ENCODE results near the gene RNU4-1. TPM values are rescaled to one million over a fixed set of nuclear protein-coding genes. Genes with fewer than 3 reads are reported as not detected.
A peak's percentile ranks its signal among the peaks of the same experiment; 100 is the strongest.
"Not testable (repeated sequence)": the region's sequence is repeated elsewhere in the genome, so short reads cannot be mapped to it uniquely, and the experiment has no call there.

RNU4-1 gene
- polyA plus RNA-seq, 1 donor (not counting 4 experiments of a cell fraction or from before 2014, with no cell fraction given) = under 0.01 TPM

DNA sequence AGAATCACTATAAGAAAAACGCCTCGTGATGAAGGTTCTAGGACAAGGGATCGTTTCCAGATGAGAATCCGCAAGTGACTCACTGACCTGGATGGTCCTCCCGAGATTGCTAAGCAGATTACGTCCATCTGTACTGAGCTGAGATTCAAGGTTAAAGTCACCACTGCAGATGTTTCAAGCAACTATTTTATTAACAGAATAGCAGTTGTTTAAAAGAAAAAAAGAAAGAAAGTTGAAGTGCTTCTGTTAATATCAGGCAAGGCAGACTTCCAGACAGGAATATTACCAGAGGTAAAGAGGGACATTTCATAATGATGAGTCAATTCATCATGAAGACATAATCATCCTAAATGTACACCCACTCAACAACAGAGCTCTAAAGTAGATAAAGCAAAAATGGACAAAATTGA, 45.4 kb downstream of the RNU4-1 start:
- Histone ChIP-seq H3K9me1 (ENCODE audit: control insufficient read depth, extremely low read depth, insufficient read depth, low read length) (peaks cover 2% of the 10 kb centered on the region), H3K4me1 (ENCODE audit: control insufficient read depth, extremely low read depth, insufficient read depth, low read length) (peaks cover 78% of the 10 kb centered on the region), H3K36me3 (ENCODE audit: control insufficient read depth in 2 of 2, extremely low read depth in 1 of 2, insufficient read depth in 2 of 2, low read length in 2 of 2) (peaks cover 28 to 39% of the 10 kb centered on the region in 2 experiments), H3K27ac (ENCODE audit: control insufficient read depth, insufficient read depth, low read length) (peak overlapping the region; percentile 89), H3K9ac (ENCODE audit: control insufficient read depth, extremely low read depth, insufficient read depth, low read length) (peak overlapping the region; percentile 69), H3K4me2 (ENCODE audit: control insufficient read depth, extremely low read depth, insufficient read depth, low read depth, low read length) (peak overlapping the region; percentile 86), H4K20me1 (ENCODE audit: control insufficient read depth, extremely low read depth, insufficient read depth, low read length) (peaks cover 43% of the 10 kb centered on the region), H3K4me3 (ENCODE audit: control insufficient read depth in 2 of 3, extremely low read depth in 1 of 3, insufficient read depth in 2 of 3, low read depth in 1 of 3, low read length in 3 of 3) (peak overlapping the region; percentile 42 to 52 (median 45)), H3K27me3 (ENCODE audit: control insufficient read depth, extremely low read depth, insufficient read depth, low read length) (no peaks in the 10 kb centered on the region), H3K9me3 (ENCODE audit: control insufficient read depth, low read depth, low read length) (no peaks in the 10 kb centered on the region), H2AFZ (ENCODE audit: control insufficient read depth, low read length) (no peak overlapping the region), H3K79me2 (ENCODE audit: control insufficient read depth, insufficient read depth, low read length) (peaks cover 90% of the 10 kb centered on the region)
- dilution Hi-C loops (cut with MboI; ENCODE audit: extremely low pct_ligation_motif_present, low sequenced_read_pairs) = no loop called here
- TF ChIP-seq EZH2 (IDR thresholded peaks at IDR 0.05; ENCODE audit: low read length) = no peak
- TF ChIP-seq, protein P1, sequence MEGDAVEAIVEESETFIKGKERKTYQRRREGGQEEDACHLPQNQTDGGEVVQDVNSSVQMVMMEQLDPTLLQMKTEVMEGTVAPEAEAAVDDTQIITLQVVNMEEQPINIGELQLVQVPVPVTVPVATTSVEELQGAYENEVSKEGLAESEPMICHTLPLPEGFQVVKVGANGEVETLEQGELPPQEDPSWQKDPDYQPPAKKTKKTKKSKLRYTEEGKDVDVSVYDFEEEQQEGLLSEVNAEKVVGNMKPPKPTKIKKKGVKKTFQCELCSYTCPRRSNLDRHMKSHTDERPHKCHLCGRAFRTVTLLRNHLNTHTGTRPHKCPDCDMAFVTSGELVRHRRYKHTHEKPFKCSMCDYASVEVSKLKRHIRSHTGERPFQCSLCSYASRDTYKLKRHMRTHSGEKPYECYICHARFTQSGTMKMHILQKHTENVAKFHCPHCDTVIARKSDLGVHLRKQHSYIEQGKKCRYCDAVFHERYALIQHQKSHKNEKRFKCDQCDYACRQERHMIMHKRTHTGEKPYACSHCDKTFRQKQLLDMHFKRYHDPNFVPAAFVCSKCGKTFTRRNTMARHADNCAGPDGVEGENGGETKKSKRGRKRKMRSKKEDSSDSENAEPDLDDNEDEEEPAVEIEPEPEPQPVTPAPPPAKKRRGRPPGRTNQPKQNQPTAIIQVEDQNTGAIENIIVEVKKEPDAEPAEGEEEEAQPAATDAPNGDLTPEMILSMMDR (optimal IDR thresholded peaks at IDR 0.05 in 1 of 3, IDR thresholded peaks at IDR 0.05 in 1 of 3, conservative IDR thresholded peaks at IDR 0.05 in 1 of 3; ENCODE audit: extremely low read depth in 1 of 3, insufficient read depth in 2 of 3, low read length in 3 of 3) = no peak
- no peak for DNase-seq (ENCODE audit: low read depth, low spot score)
- peak; percentile 44 for FAIRE-seq

DNA sequence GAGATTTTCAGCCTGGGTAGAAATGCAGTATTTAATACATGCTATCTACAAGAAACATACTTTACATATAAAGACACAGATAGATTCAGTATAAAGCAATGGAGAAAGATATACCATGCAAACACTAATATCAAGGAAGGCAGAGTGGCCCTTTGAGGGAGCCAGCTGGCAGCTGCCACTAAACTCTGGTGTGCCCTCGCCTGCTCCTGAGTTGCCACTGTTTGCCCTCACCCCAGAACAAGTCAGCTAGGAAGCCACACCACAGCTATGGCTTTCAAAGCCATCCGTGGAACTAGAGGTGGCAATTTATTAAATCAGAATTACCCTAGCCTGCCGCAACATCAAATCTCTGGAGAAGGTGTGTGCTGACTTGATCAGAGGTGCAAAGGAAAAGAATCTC, 45.9 kb downstream of the RNU4-1 start:
- no peak for FAIRE-seq
- H3K4me3 ChIP-seq (ENCODE audit: control insufficient read depth in 2 of 3, extremely low read depth in 1 of 3, insufficient read depth in 2 of 3, low read depth in 1 of 3, low read length in 3 of 3) = peak overlapping the region; percentile 42 to 52 (median 45)
- peaks cover 25 to 38% of the 10 kb centered on the region in 2 experiments for H3K36me3 ChIP-seq (ENCODE audit: control insufficient read depth in 2 of 2, extremely low read depth in 1 of 2, insufficient read depth in 2 of 2, low read length in 2 of 2)
- no peak for DNase-seq (ENCODE audit: low read depth, low spot score)
- H3K79me2 ChIP-seq (ENCODE audit: control insufficient read depth, insufficient read depth, low read length) = peaks cover 90% of the 10 kb centered on the region
- dilution Hi-C loops (cut with MboI; ENCODE audit: extremely low pct_ligation_motif_present, low sequenced_read_pairs) = no loop called here
- H3K9ac ChIP-seq (ENCODE audit: control insufficient read depth, extremely low read depth, insufficient read depth, low read length) = peak overlapping the region; percentile 68
- H4K20me1 ChIP-seq (ENCODE audit: control insufficient read depth, extremely low read depth, insufficient read depth, low read length) = peaks cover 41% of the 10 kb centered on the region
- H2AFZ ChIP-seq (ENCODE audit: control insufficient read depth, low read length) = no peak overlapping the region
- no peaks in the 10 kb centered on the region for H3K9me3 ChIP-seq (ENCODE audit: control insufficient read depth, low read depth, low read length)
- H3K4me2 ChIP-seq (ENCODE audit: control insufficient read depth, extremely low read depth, insufficient read depth, low read depth, low read length) = peak overlapping the region; percentile 86
- H3K9me1 ChIP-seq (ENCODE audit: control insufficient read depth, extremely low read depth, insufficient read depth, low read length) = peaks cover 2% of the 10 kb centered on the region
- no peak for TF ChIP-seq EZH2 (IDR thresholded peaks at IDR 0.05; ENCODE audit: low read length)
- TF ChIP-seq, protein P1 (optimal IDR thresholded peaks at IDR 0.05 in 1 of 3, IDR thresholded peaks at IDR 0.05 in 1 of 3, conservative IDR thresholded peaks at IDR 0.05 in 1 of 3; ENCODE audit: extremely low read depth in 1 of 3, insufficient read depth in 2 of 3, low read length in 3 of 3) = no peak
- peaks cover 78% of the 10 kb centered on the region for H3K4me1 ChIP-seq (ENCODE audit: control insufficient read depth, extremely low read depth, insufficient read depth, low read length)
- no peaks in the 10 kb centered on the region for H3K27me3 ChIP-seq (ENCODE audit: control insufficient read depth, extremely low read depth, insufficient read depth, low read length)
- H3K27ac ChIP-seq (ENCODE audit: control insufficient read depth, insufficient read depth, low read length) = peak overlapping the region; percentile 89

DNA sequence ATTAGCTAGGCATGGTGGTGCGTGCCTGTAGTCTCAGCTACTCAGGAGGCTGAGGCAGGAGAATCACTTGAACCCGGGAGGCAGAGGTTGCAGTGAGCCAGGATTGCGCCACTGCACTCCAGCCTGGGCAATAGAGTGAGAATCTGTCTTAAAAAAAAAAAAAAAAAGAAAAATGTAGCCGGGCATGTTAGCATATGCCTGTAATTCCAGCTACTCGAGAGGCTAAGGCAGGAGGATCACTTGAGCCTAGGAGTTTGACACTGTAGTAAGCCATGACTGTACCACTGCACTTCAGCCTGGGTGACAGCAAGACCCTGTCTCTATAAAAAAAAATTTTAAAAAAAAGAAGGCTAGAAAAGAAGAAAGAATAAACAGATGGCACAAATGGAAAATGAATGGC, 46.3 kb downstream of the RNU4-1 start:
- H3K9me1 ChIP-seq (ENCODE audit: control insufficient read depth, extremely low read depth, insufficient read depth, low read length); H3K9ac ChIP-seq (ENCODE audit: control insufficient read depth, extremely low read depth, insufficient read depth, low read length); DNase-seq (ENCODE audit: low read depth, low spot score); FAIRE-seq; H2AFZ ChIP-seq (ENCODE audit: control insufficient read depth, low read length); H3K27me3 ChIP-seq (ENCODE audit: control insufficient read depth, extremely low read depth, insufficient read depth, low read length); dilution Hi-C loops (cut with MboI; ENCODE audit: extremely low pct_ligation_motif_present, low sequenced_read_pairs); H3K9me3 ChIP-seq (ENCODE audit: control insufficient read depth, low read depth, low read length): not testable (repeated sequence)
- H4K20me1 ChIP-seq (ENCODE audit: control insufficient read depth, extremely low read depth, insufficient read depth, low read length) = peaks cover 42% of the 10 kb centered on the region
- peak overlapping the region in 2 of 3 experiments; percentile 45 to 52 for H3K4me3 ChIP-seq (ENCODE audit: control insufficient read depth in 2 of 3, extremely low read depth in 1 of 3, insufficient read depth in 2 of 3, low read depth in 1 of 3, low read length in 3 of 3)
- peaks cover 78% of the 10 kb centered on the region for H3K4me1 ChIP-seq (ENCODE audit: control insufficient read depth, extremely low read depth, insufficient read depth, low read length)
- H3K27ac ChIP-seq (ENCODE audit: control insufficient read depth, insufficient read depth, low read length) = peak overlapping the region; percentile 89
- H3K4me2 ChIP-seq (ENCODE audit: control insufficient read depth, extremely low read depth, insufficient read depth, low read depth, low read length) = peak overlapping the region; percentile 86
- peaks cover 90% of the 10 kb centered on the region for H3K79me2 ChIP-seq (ENCODE audit: control insufficient read depth, insufficient read depth, low read length)
- peaks cover 24 to 38% of the 10 kb centered on the region in 2 experiments for H3K36me3 ChIP-seq (ENCODE audit: control insufficient read depth in 2 of 2, extremely low read depth in 1 of 2, insufficient read depth in 2 of 2, low read length in 2 of 2)

Measured in keratinocyte (primary cell).